Activated T-cell treated with anti-CD3 and anti-CD28 coated beads, Interleukin-2, amount 50 U/mL, for 72 hours (primary cell): ENCODE data around the gene RARS1. TPM values are rescaled to one million over a fixed set of nuclear protein-coding genes. Genes with fewer than 3 reads are reported as not detected.
"Not testable (repeated sequence)": the region's sequence is repeated elsewhere in the genome, so short reads cannot be mapped to it uniquely, and the experiment has no call there.

Experiments used
- ATAC-seq, 2 donors: fragments of 150-1000 bp; cut with Tn5 transposase; replicated peaks in 1 of 2; 2 replicates each; pipeline ENCODE4 v1.10.0; 2021; ENCODE audit warnings: moderate library complexity in 2 of 2, mild to moderate bottlenecking in 1 of 2
- DNase-seq, 2 donors: peaks; one replicate each; pipeline ENCODE4 v3.0.0; 2021 to 2022; ENCODE audit warnings: mixed read lengths in 1 of 2
- H3K27ac Mint-ChIP-seq: one replicate; pipeline ENCODE4 v1.8.0; 2022; ENCODE audit warnings: mild to moderate bottlenecking, moderate library complexity, mixed read lengths
- H3K27me3 Mint-ChIP-seq: one replicate; pipeline ENCODE4 v1.8.0; 2022; ENCODE audit warnings: low read depth, mixed read lengths
- H3K36me3 Mint-ChIP-seq, 2 donors: one replicate each; pipeline ENCODE4 v1.8.0; 2022; ENCODE audit warnings: mixed read lengths in 2 of 2, mild to moderate bottlenecking in 1 of 2; ENCODE audit not compliant: insufficient read depth in 2 of 2
- H3K4me1 Mint-ChIP-seq: one replicate; pipeline ENCODE4 v1.8.0; 2022; ENCODE audit warnings: low read depth, mixed read lengths
- H3K4me3 Mint-ChIP-seq, 2 donors: one replicate each; pipeline ENCODE4 v1.8.0; 2022; ENCODE audit warnings: mild to moderate bottlenecking in 2 of 2, mixed read lengths in 2 of 2, moderate library complexity in 2 of 2
- H3K9me3 Mint-ChIP-seq, 2 donors: one replicate each; pipeline ENCODE4 v1.8.0; 2022; ENCODE audit warnings: mixed read lengths in 2 of 2
- total RNA-seq, 2 donors: library from RNA; stranded (reverse); gene quantifications; one replicate each; pipeline ENCODE4 v1.2.3, GENCODE V29; 2022

RARS1 gene
- total RNA-seq, 2 donors from 2014 or later, result 81.1 to 93.0 TPM

- H3K9me3 Mint-ChIP-seq, result no peaks in the 10 kb centered on the region
- no peak for DNase-seq
- no peak for ATAC-seq
- H3K36me3 Mint-ChIP-seq, result peaks cover 3 to 20% of the 10 kb centered on the region in 2 donors
- no peaks in the 10 kb centered on the region for H3K27me3 Mint-ChIP-seq
- no peak overlapping the region for H3K4me3 Mint-ChIP-seq
- no peak overlapping the region for H3K27ac Mint-ChIP-seq
- H3K4me1 Mint-ChIP-seq, result peaks cover 3% of the 10 kb centered on the region
Observed at GRCh38 chr5:168502563-168503237, 16.4 kb downstream of the RARS1 start.

GRCh38 chr5:168513861-168514428 lies 27.7 kb downstream of the RARS1 start:
- no peaks in the 10 kb centered on the region for H3K27me3 Mint-ChIP-seq
- no peak for DNase-seq
- H3K9me3 Mint-ChIP-seq, result peaks cover 0 to 2% of the 10 kb centered on the region in 2 donors
- no peak overlapping the region for H3K4me3 Mint-ChIP-seq
- H3K36me3 Mint-ChIP-seq, result peaks cover 34 to 75% of the 10 kb centered on the region in 2 donors
- H3K4me1 Mint-ChIP-seq, result no peaks in the 10 kb centered on the region
- no peak for ATAC-seq
- H3K27ac Mint-ChIP-seq, result peak overlapping the region; percentile 68

- ATAC-seq, result no peak
- peaks cover 0 to 4% of the 10 kb centered on the region in 2 donors for H3K9me3 Mint-ChIP-seq
- peaks cover 25% of the 10 kb centered on the region for H3K27me3 Mint-ChIP-seq
- H3K4me3 Mint-ChIP-seq, result no peak overlapping the region
- no peak for DNase-seq
- peaks cover 8% of the 10 kb centered on the region for H3K4me1 Mint-ChIP-seq
- H3K27ac Mint-ChIP-seq, result no peak overlapping the region
- H3K36me3 Mint-ChIP-seq, result peaks cover 0 to 2% of the 10 kb centered on the region in 2 donors
Observed at GRCh38 chr5:168525856-168526255, 39.6 kb downstream of the RARS1 start.

- H3K4me3 Mint-ChIP-seq, result no peak overlapping the region
- peaks cover 0 to 2% of the 10 kb centered on the region in 2 donors for H3K36me3 Mint-ChIP-seq
Observed at GRCh38 chr5:168527756-168528295, 41.6 kb downstream of the RARS1 start.

GRCh38 chr5:168528521-168529373 lies 42.5 kb downstream of the RARS1 start, which contains the start of gene FBLL1:
TSS of gene FBLL1 (plus strand) at chr5:168529305. CDS start at chr5:168529505, 200 bp downstream.
- peaks cover 0 to 4% of the 10 kb centered on the region in 2 donors for H3K9me3 Mint-ChIP-seq
- H3K4me1 Mint-ChIP-seq, result peaks cover 8% of the 10 kb centered on the region
- no peak within 1 kb of the TSS for H3K27ac Mint-ChIP-seq
- peak within 1 kb of the TSS; percentile 81 to 90 for H3K4me3 Mint-ChIP-seq
- H3K27me3 Mint-ChIP-seq, result peaks cover 43% of the 10 kb centered on the region
- ATAC-seq, result peak; percentile 45 to 61
- peaks cover 0 to 2% of the 10 kb centered on the region in 2 donors for H3K36me3 Mint-ChIP-seq
- peak; percentile 44 for DNase-seq

More at GRCh38 chr5:168527756-168528295, 41.6 kb downstream of the RARS1 start:
- Mint-ChIP-seq H3K9me3 (peaks cover 0 to 4% of the 10 kb centered on the region in 2 donors), H3K27ac (no peak overlapping the region), H3K4me1 (peaks cover 8% of the 10 kb centered on the region), H3K27me3 (peaks cover 41% of the 10 kb centered on the region)
- ATAC-seq, result no peak
- no peak for DNase-seq

GRCh38 chr5:168529374-168530234 lies 43.3 kb downstream of the RARS1 start:
- Mint-ChIP-seq H3K4me1 (peaks cover 8% of the 10 kb centered on the region), H3K4me3 (peak overlapping the region; percentile 68 to 90), H3K27ac (no peak overlapping the region), H3K27me3 (peaks cover 43% of the 10 kb centered on the region), H3K36me3 (peaks cover 0 to 2% of the 10 kb centered on the region in 2 donors), H3K9me3 (peaks cover 0 to 4% of the 10 kb centered on the region in 2 donors)
- ATAC-seq (peak; percentile 25 to 38), DNase-seq (peak in 1 of 2 donors; percentile 5)

GRCh38 chr5:168530621-168531150 lies 44.4 kb downstream of the RARS1 start:
- Mint-ChIP-seq H3K27me3 (peaks cover 43% of the 10 kb centered on the region), H3K4me1 (peaks cover 8% of the 10 kb centered on the region), H3K36me3 (peaks cover 0 to 2% of the 10 kb centered on the region in 2 donors)

GRCh38 chr5:168531191-168531590 lies 44.9 kb downstream of the RARS1 start:
- peaks cover 43% of the 10 kb centered on the region for H3K27me3 Mint-ChIP-seq
- H3K4me1 Mint-ChIP-seq, result peaks cover 8% of the 10 kb centered on the region
- DNase-seq (no peak), ATAC-seq (no peak)
- peaks cover 0 to 4% of the 10 kb centered on the region in 2 donors for H3K9me3 Mint-ChIP-seq
- peaks cover 0 to 2% of the 10 kb centered on the region in 2 donors for H3K36me3 Mint-ChIP-seq
- H3K4me3 Mint-ChIP-seq, result no peak overlapping the region
- H3K27ac Mint-ChIP-seq, result no peak overlapping the region

More at GRCh38 chr5:168530621-168531150, 44.4 kb downstream of the RARS1 start:
- peak overlapping the region; percentile 68 to 70 for H3K4me3 Mint-ChIP-seq
- DNase-seq (no peak), ATAC-seq (no peak)
- no peak overlapping the region for H3K27ac Mint-ChIP-seq
- peaks cover 0 to 4% of the 10 kb centered on the region in 2 donors for H3K9me3 Mint-ChIP-seq

- ATAC-seq (no peak), DNase-seq (no peak)
- peaks cover 0 to 4% of the 10 kb centered on the region in 2 donors for H3K9me3 Mint-ChIP-seq
- peaks cover 43% of the 10 kb centered on the region for H3K27me3 Mint-ChIP-seq
- H3K4me3 Mint-ChIP-seq, result no peak overlapping the region
- peaks cover 8% of the 10 kb centered on the region for H3K4me1 Mint-ChIP-seq
- no peak overlapping the region for H3K27ac Mint-ChIP-seq
- H3K36me3 Mint-ChIP-seq, result peaks cover 0 to 2% of the 10 kb centered on the region in 2 donors
Observed at GRCh38 chr5:168531987-168532864, 46.0 kb downstream of the RARS1 start.

- H3K4me1 Mint-ChIP-seq, ATAC-seq, DNase-seq, H3K4me3 Mint-ChIP-seq, H3K36me3 Mint-ChIP-seq, H3K9me3 Mint-ChIP-seq, H3K27ac Mint-ChIP-seq: not testable (repeated sequence)
- H3K27me3 Mint-ChIP-seq, result peaks cover 31% of the 10 kb centered on the region
Observed at GRCh38 chr5:168534351-168534750, 48.1 kb downstream of the RARS1 start.

- H3K27me3 Mint-ChIP-seq, result peaks cover 8% of the 10 kb centered on the region
- H3K4me1 Mint-ChIP-seq, result no peaks in the 10 kb centered on the region
- H3K4me3 Mint-ChIP-seq, result no peak overlapping the region
- H3K9me3 Mint-ChIP-seq, result peaks cover 2% of the 10 kb centered on the region in 2 donors
- no peak for ATAC-seq
- no peaks in the 10 kb centered on the region for H3K36me3 Mint-ChIP-seq
- DNase-seq, result no peak
- H3K27ac Mint-ChIP-seq, result no peak overlapping the region
Observed at GRCh38 chr5:168537176-168537575, 50.9 kb downstream of the RARS1 start.
